ENCODE data around the gene SHF.

SHF gene

DNA sequence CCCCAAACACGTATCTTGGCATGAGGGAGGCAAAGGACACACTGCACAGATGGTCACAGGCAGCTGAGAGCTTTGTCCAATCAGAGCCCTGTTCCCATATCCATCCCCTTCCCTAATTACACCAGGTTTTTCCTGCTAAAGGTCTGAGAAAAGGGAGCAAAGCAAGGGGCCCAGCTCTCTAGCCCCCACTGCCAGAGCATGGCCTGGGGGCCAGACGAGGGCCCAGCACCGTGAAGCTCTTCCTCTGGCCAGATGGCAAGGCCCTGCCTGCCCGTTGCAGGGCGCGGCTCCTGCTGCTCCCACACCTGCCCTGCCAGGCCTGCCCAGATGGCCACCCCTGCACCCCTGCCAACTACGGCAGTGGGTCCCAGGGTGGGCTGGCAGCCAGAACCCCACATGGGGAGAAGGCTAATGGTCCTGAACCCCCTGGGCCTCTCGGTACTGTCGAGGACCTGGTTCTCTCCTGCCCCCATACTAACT lies 3.2 kb downstream of the SHF start:
- Histone ChIP-seq H4K20me1 (ENCODE audit: control insufficient read depth, insufficient read depth, low read depth, low read length) (no peaks in the 10 kb centered on the region), H3K4me1 (ENCODE audit: control insufficient read depth, low read length) (peaks cover 13% of the 10 kb centered on the region), H3K27me3 (ENCODE audit: control insufficient read depth, low read length) (peaks cover 22% of the 10 kb centered on the region), H3K79me2 (ENCODE audit: control insufficient read depth, low read length) (no peaks in the 10 kb centered on the region), H3K4me2 (ENCODE audit: low read length) (no peak overlapping the region), H3K27ac (ENCODE audit: low read depth, low read length) (no peak overlapping the region), H3K9me2 (replicated peaks; ENCODE audit: control insufficient read depth, low read length) (no peaks in the 10 kb centered on the region), H3K4me3 (ENCODE audit: low read length) (no peak overlapping the region), H3K36me3 (ENCODE audit: control insufficient read depth, low read length) (no peaks in the 10 kb centered on the region), H3K9me3 (ENCODE audit: control insufficient read depth, insufficient read depth, low read length) (no peaks in the 10 kb centered on the region), H3F3A (ENCODE audit: control insufficient read depth, insufficient read depth) (no peaks in the 10 kb centered on the region)
- TF ChIP-seq CTCF (IDR thresholded peaks at IDR 0.05; ENCODE audit: low read depth, low read length, poor library complexity, severe bottlenecking) (no peak), EZH2phosphoT487 (IDR thresholded peaks at IDR 0.05; ENCODE audit: borderline replicate concordance, low read length) (no peak)

GRCh38 chr15:45183511-45183910 lies 4.3 kb downstream of the SHF start:
- H3K36me3 ChIP-seq (ENCODE audit: control insufficient read depth, low read length), result no peaks in the 10 kb centered on the region
- no peak overlapping the region for H3K4me2 ChIP-seq (ENCODE audit: low read length)
- H3K79me2 ChIP-seq (ENCODE audit: control insufficient read depth, low read length), result no peaks in the 10 kb centered on the region
- no peak for TF ChIP-seq CTCF (IDR thresholded peaks at IDR 0.05; ENCODE audit: low read depth, low read length, poor library complexity, severe bottlenecking)
- TF ChIP-seq EZH2phosphoT487 (IDR thresholded peaks at IDR 0.05; ENCODE audit: borderline replicate concordance, low read length), result no peak
- peaks cover 11% of the 10 kb centered on the region for H3K4me1 ChIP-seq (ENCODE audit: control insufficient read depth, low read length)
- no peaks in the 10 kb centered on the region for H3K9me3 ChIP-seq (ENCODE audit: control insufficient read depth, insufficient read depth, low read length)
- H3K27ac ChIP-seq (ENCODE audit: low read depth, low read length), result no peak overlapping the region
- no peaks in the 10 kb centered on the region for H4K20me1 ChIP-seq (ENCODE audit: control insufficient read depth, insufficient read depth, low read depth, low read length)
- peaks cover 20% of the 10 kb centered on the region for H3K27me3 ChIP-seq (ENCODE audit: control insufficient read depth, low read length)
- no peaks in the 10 kb centered on the region for H3F3A ChIP-seq (ENCODE audit: control insufficient read depth, insufficient read depth)
- H3K9me2 ChIP-seq (replicated peaks; ENCODE audit: control insufficient read depth, low read length), result no peaks in the 10 kb centered on the region
- H3K4me3 ChIP-seq (ENCODE audit: low read length), result no peak overlapping the region

- H3K4me1 ChIP-seq (ENCODE audit: control insufficient read depth, low read length), result peaks cover 6% of the 10 kb centered on the region
- H3K27ac ChIP-seq (ENCODE audit: low read depth, low read length), result no peak overlapping the region
- TF ChIP-seq EZH2phosphoT487 (IDR thresholded peaks at IDR 0.05; ENCODE audit: borderline replicate concordance, low read length) (no peak), CTCF (IDR thresholded peaks at IDR 0.05; ENCODE audit: low read depth, low read length, poor library complexity, severe bottlenecking) (no peak)
- no peak overlapping the region for H3K4me3 ChIP-seq (ENCODE audit: low read length)
- no peaks in the 10 kb centered on the region for H3K79me2 ChIP-seq (ENCODE audit: control insufficient read depth, low read length)
- H3F3A ChIP-seq (ENCODE audit: control insufficient read depth, insufficient read depth), result no peaks in the 10 kb centered on the region
- no peak overlapping the region for H3K4me2 ChIP-seq (ENCODE audit: low read length)
- no peaks in the 10 kb centered on the region for H3K36me3 ChIP-seq (ENCODE audit: control insufficient read depth, low read length)
- no peaks in the 10 kb centered on the region for H4K20me1 ChIP-seq (ENCODE audit: control insufficient read depth, insufficient read depth, low read depth, low read length)
- peaks cover 15% of the 10 kb centered on the region for H3K27me3 ChIP-seq (ENCODE audit: control insufficient read depth, low read length)
- no peaks in the 10 kb centered on the region for H3K9me2 ChIP-seq (replicated peaks; ENCODE audit: control insufficient read depth, low read length)
- no peaks in the 10 kb centered on the region for H3K9me3 ChIP-seq (ENCODE audit: control insufficient read depth, insufficient read depth, low read length)
Measured at GRCh38 chr15:45182996-45183395, 4.8 kb downstream of the SHF start.
